Activated CD4-positive, alpha-beta T cell treated with anti-CD3 and anti-CD28 coated beads, Interleukin-2, amount 50 U/mL, for 24 hours (primary cell): ENCODE results near the gene DLG3.

Source experiments
- DNase-seq, 2 donors: peaks; one replicate each; pipeline ENCODE4 v3.0.0-alpha.2; 2020; ENCODE audit warnings: low read depth in 1 of 2, low spot score in 1 of 2

The DLG3 gene

DNA sequence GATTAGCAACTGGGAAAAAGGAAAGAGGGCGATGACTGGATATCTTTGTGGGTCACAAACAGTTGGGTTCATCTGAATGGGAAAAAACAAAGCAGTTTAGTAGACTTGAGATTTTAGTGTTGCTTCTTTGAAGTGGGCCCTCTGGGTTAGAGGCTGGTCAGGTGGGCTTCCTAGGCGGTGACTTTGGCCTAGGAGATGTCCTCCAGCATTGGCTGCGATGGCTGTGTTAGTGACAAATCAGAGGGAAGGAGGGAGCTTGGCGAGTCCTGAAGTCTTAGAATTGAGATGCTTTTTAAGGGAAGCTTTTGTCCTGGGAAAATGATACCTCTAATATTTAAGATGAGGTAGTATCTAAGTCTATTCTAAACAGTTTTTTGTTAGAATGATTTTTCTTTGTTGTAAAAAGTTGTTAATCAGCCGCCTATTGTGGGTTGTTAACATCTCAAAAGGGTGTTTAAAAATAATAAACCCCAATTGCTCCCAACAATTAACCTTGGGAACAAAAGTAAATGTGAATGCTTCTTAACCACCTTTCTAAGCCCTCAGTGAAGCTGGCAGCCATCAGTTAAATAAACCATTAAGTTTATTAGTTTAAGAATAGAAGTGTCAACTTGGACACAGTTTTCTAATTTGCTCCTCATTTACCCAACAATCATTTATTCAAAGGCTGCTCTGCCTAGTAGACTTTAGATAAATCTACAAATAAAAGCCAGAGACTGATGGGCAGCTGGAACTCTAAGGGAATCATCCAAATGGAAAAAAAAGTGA, 31.7 kb downstream of the DLG3 start:
- no peak for DNase-seq

DNA sequence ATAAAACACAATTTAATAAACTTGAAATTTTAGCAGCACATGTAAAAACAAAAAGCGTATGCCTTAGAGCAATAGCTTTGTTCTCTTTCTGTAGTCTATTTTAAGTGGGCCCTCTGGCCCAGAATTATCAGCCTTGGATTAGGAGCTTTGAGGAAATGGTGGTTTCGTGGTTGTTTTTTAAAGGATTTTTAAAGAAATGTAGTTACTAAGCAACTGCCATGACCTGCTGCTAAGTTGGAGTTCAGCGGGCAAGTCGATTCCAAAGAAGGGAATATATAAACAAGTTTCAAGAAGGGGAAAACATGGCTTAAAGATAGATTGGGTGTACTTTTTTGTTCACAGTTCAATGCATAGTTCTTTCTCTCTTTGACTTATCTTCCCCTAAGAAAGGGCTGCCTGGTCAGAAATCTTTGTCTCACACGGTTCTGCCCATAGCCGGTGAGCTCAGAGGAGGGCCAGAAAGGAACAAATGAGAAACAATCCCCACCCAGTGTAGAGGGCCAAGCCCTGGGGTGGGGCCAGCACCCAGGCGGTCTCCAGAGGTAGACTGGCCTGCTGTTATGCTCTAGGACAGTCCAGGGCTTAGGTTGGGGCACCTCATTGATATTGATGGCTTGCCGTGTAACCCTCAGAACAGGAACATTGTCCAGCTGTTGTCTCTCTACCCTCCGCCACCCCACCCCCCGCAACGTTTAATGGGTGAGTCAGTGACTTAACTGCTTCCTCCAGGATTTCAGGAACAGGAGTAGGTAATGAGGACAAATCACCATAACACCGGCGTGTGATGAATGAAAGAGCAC, 32.5 kb downstream of the DLG3 start:
- DNase-seq = no peak

DNA sequence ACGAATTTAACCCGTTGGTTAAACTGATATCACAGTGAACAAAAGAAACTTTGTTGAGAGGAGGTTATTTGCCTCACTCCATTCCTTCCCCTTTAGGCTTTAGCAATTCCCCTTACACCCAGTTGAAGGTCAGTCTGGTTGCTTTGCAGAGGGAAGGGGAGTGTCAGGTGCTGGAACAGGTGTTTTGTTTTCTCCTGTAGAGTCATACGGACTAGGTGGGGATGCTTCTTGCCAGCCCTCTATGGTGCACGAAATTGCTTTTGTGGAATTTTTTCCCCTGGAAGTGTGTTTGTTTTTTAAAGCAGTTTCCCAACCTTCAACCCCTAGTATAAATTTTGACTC, 33.1 kb downstream of the DLG3 start:
- no peak for DNase-seq

DNA sequence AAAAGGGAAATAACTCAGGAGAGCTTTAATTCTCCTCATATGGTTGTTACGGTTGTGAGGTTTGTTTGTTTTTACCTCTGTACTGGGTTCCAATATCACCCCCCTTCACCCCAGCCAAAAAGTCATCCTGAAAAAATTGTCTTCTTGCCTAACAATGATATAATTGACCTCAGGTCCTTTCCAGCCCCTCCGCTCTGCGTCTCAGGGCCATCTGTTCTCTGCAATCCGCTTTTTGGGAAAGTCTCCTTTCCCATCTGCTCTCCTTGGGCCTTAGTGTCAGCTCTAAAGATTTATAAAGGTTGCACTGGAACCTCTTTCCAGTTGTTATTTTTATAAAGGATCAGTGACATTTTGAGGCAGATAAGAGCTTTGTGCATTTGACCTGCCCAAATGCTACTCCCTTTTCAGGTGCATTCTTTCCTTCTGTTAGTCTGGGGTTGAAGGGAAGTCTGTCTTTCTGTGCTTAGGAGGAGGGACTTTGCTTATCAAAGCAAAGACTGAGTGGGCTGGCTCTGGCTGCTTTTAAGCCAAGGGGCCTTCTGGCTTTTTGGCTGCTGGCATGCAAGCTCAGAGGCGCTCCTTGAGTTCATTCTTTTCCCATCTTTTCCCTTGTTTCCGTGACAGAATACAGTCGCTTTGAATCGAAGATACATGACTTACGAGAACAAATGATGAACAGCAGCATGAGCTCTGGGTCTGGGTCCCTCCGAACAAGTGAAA, 34.1 kb downstream of the DLG3 start:
- DNase-seq = no peak

DNA sequence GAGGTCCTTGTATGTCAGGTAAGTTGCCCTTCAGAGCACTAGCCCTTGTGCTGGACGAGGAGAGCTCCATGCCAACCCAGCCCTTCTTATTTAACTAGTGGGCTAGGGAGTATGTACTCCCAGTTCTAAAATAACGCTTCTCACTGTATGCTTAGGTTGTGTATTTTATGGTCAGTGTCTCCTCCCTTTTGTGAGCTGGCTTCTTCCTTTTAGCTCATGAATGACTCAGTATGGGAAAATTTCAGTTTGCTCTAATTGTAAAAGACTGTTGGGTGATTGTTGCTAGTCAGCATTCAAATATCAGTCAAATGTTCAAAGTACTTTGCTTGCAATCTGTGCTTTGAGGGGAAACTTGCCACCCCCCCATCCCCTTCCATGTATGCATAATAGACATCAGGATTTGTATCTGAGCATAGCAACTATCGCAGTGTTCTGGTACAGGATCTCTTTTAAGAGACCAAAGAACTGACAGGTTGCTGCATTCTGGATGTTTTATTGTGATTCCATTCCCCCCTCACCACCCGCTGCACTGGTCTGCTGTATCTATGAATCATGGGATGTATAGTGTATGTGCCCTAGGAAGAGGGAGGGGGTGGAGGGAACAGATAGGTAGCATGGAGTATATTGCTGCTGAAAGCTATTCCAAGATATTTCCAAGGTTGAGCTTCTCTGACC, 34.7 kb downstream of the DLG3 start:
- DNase-seq = no peak

DNA sequence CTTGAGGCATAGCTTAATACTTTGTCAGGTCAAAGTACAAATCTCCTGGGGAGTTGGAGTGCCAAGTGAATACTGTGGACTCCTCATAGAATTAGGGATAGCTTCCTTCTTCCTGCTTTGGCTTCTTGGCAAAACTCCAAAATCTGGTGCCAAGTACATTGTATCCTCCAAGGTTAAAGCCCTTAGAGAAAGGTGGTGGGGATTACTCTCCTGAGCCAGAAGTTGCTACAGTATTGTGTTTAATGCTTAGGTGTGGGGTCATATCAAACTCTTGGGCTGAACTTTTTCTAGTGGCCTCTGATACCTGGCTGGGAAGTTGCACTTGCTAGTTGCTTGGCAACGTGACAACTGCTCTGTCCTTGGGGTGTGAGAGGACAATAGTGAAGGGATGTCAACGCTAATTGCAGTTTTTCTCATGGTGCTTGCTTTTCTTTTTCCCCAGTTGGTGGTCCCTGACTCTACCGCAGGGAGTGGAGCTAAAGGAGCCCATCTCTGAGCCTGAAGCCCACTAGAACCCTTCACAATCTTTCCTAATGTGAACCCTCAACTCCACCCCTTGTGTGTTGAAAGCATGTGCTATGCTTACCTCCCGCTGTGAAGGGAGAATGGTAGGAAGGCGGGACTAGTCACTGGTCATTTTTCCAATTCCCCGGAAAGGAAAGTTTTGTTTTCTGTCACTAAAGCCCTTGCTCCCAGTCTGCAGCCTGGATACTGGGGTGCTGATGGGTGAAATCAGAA, 35.5 kb downstream of the DLG3 start:
- DNase-seq = no peak

DNA sequence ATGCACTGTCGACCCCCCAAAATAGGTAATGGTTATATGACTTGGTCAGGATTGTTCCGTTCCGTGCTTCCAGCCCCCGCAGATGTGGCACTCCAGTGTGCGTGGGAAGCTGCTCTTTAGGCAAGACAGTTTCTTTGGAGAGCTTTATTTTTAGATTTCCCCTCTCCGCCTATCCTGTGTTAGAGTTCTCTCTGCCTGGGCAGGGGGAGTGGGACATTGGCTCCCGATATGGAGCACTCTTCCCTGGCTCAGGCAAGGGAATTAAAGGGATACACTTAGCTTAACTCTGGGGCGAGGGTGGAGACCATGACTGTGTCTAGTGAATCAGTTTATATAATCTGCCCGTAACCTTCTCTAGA, 36.0 kb downstream of the DLG3 start:
- no peak for DNase-seq

DNA sequence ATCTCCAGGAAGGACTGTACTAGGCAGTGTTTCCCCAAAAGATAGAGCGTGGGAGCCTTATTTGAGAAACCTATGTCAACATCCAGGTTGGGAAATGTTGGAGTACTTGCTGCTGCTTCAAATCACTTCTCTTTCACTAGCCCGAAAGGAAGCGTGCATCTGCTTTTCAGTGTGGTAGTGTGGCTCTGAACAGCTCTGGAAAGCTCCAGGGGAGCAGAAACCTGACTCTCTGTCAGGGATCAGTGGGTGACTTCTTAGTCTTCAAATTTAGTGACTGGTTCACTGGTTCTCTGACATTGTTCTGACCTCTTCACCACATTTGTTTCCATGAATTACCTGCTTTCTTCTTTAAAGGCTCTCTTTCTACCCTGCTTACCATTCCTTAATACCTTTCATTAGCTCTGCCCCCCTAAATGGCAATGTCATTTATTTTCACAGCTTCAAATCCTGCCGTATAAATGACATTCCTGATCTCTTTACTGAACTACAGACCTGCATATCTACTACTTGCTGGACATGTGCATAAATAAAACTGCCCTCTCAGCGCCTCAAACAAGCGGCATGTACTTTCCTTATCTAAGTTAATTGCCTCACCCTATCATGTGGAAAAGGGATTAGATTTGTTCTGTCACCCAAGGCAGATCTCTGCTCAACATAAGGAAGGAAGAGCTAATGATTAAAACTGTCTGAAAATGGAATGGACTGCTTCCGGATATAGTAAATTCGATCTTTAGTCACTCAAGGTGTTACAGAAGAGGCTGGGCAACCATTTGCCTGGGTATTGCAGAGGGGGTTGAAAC, 37.0 kb downstream of the DLG3 start:
- no peak for DNase-seq

DNA sequence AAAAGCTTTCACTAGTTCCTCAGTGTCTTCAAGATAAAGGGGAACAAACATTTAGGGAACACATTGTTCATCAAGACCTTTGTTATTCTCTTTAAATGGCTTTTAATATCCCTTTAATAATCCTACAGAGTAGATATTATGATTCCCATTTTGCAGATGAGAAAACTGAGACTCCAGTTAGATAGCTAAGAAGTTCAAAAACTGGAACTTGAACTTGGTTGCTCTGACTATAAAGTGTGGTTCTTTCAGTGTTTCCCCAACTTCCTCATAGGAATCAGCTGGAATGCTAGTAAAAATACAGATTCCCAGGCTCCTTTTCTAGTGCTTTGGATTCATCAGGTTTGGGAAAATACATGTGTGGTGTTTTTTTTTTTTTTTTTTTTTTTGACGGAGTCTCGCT, 37.7 kb downstream of the DLG3 start:
- DNase-seq = no peak

DNA sequence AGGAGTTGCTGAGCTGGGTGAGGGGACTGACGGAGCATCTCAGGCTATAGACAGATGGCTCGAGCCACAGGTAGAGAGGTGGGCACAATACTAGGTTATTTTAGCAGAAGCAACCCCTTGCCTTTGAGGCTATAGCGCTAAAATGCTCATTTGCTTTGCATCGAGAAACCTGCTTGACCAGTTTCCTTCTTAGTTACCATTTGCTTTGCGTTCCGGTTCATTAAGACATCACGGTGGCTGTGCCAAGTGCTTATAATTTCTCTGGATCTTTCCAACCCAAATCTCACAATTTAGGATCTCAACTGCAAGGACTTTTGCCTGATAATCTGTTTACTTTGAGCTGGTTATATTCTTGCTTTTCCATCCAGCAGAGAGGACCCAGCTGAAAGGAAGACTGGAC, 40.8 kb downstream of the DLG3 start:
- DNase-seq = no peak

DNA sequence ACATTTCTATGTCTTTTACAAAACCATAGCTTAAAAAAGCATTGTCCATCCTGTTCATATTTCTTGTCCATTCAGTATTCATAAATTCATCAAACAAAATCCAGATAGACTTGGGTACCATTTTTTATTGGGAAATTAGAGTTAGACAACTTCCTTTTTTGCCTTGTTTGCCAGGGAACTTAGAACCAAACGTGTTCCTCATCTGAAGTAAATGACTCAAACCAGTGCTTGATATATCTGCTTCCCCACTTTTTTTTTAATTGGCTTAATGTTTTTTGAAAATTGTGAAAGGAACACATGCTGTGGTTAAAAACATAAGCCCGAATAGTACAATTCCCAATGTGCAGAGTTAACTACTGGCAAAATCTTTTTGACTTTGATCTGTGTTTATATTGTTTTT, 44.2 kb downstream of the DLG3 start:
- no peak for DNase-seq

DNA sequence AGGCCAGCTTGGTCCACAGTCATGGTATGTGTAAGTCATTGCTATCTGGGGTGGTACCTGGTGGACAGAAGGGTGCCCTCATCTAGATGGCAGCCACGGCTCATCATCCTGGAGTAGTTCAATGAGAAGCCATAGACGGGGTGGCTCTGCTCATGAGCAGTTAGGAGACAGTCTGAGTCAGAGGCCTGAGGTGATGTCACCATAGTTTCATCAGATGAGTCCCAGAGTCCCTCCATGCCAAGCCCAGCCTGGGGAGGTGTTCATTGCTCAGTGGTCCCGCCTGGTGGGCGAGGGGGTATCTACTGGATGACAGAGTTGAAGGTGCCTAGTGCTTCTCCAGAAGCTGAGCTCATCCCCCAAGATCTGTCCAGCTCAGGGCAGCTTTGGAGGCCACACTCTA, 49.8 kb downstream of the DLG3 start:
- no peak for DNase-seq

DNA sequence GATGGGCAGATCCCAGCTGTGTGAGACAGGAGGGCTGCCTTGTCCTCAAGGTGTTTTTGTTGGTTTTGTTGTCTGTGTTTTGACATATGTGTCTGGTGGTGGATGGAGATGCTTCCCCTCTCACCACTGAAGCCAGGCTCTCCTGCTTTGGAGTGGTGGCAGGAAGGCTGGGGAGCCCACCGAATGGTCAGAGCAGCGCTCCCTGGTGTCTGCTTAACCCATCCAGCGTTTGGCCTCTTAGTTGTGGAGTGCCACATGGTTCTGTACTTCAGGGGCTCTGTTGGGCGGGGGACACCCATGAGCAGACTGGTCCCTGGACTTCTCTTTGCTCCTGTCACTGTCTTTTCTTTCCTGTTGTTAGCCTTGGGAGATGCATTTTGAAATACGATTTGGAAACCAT, 51.9 kb downstream of the DLG3 start:
- DNase-seq = no peak

DNA sequence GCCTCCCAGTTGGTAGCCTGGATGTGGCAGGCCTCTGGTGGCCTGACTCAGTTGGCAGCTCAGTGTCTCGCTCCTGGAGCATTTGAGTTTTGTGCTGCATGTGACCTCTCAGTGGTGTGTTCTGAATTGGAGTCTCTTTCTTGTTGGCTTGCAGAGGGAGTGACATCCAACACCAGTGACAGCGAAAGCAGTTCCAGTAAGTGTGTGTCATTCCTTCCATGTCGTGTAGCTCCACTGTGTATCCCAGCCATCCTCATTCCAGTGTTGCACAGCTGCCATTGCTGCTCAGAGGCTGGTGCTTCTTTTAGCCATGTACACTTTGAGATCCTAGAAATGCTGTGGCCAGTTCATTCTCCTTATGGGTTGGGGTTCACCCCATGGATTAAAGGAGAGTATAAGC, 52.4 kb downstream of the DLG3 start:
- no peak for DNase-seq

DNA sequence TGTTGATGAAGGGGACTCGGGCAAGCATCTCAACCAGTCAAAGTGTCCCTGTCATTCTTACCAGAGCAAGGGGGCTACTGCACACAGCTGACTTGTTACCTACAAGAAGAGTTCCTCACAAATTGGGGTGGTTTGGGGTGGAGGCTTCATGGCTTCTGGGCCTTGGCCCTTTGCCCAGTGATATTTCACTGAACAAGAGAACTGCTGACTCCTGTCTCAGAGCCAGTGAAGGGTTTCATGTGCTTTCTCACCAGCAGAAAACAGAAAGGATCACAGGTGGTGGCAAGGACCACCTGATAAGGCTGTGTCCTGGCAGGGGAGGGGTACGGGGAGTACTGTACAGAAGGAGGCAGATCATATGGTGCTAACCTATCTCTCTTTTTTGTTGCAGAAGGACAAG, 53.5 kb downstream of the DLG3 start:
- no peak for DNase-seq

DNA sequence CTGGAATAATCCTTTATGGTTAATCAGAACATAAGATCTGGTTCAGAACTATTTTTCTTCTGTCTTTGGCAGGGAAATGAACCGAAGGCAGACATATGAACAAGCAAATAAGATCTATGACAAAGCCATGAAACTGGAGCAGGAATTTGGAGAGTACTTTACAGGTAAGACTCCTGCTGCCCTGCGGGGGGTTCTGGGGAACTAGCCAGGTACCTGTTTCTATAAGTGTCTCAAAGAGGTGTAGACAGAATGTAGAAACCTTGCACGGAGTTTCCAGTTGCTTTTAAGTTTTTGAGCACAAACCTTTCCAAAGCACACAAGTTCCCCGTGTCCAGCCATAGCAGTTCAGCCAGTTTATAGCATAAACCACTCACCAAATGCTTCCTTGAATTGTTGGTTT, 56.2 kb downstream of the DLG3 start:
- no peak for DNase-seq

DNA sequence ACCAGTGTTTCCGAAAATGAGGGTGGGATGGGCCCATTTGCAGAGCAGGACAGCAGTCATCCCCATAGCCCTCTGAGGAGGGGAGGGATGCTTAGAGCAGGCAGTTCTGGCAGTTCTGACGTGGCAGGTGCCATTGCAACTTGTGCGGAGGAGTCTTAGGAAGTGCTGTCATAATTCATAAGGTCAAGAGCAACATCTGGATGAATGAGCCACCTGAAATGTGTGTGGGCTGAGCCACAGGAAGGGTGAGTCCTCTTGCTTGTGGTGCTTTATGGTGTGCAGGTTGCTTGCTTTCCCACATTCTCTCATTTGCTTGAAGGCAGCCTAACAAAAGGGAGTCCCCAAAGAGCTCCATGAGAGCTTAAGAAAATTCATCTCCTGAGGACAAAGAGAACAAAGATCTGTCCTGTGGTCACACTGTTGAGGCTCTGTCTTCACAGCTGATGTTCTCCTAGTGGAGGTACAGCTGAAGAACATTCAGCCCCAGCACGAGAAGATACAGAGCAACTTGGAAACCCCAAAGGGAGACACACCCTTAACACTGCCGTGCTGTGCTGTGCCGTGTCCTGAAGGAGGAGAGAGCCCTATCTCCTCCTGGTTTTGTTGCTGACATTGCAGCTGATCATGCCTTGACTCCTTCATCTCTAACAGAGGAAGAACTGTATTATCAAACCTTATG, 60.3 kb downstream of the DLG3 start:
- no peak for DNase-seq

DNA sequence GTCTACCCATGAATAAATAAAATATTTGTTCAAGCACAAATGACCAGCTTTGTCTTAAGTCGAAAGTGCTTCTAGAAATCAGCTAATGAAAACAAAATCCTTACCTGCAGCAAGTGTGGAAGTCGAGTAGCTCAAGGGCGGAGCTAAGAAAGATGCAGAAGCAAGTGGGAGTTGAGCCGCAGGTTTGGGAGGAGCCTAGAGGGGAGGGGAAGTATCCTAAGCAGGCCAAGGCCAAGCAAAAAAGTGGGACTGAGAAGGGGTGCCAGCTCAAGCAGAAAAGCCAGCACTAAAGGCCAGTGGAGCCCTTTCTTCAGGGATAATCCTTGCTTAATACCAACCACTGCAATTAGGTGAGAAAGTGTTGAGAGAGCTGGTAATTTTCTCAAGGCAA, 60.8 kb downstream of the DLG3 start:
- DNase-seq = no peak

DNA sequence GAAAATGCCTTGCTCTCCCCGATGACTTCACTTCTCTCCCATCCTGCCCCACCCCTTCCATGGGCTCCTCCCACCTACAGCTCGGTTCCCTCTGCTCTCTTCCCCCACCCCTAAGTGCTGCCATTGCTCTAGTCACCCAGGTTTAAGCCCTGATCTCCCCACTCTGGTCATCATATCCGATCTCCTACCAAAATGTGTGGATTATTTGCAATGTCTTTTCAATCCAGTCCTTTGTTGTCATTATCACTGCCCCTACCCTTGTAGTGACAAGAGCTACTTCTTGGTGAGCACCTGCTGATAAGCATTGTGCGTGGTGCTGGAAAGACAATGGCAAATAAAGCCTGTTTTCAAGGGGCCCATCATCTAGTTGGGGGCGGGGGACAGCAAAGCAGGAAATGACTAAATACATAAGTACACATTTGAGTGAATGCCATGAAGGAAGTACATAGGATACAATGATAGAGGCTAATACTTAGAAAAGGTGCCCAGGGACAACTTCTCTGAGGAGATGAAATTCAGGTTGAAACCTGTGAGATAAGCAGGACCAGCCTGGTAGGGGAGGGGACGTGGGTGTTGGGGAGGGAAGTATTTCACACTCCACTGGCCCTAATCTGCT, 63.8 kb downstream of the DLG3 start:
- DNase-seq = no peak
